ENCODE results near the gene YPEL3. TPM values are rescaled to one million over a fixed set of nuclear protein-coding genes. Genes with fewer than 3 reads are reported as not detected.
A peak's percentile ranks its signal among the peaks of the same experiment; 100 is the strongest.
"Not testable (repeated sequence)": the region's sequence is repeated elsewhere in the genome, so short reads cannot be mapped to it uniquely, and the experiment has no call there.

YPEL3 gene, protein sequence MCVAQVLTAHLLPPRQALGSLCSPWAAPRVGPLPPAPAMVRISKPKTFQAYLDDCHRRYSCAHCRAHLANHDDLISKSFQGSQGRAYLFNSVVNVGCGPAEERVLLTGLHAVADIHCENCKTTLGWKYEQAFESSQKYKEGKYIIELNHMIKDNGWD
- total RNA-seq: 63.6 TPM

DNA sequence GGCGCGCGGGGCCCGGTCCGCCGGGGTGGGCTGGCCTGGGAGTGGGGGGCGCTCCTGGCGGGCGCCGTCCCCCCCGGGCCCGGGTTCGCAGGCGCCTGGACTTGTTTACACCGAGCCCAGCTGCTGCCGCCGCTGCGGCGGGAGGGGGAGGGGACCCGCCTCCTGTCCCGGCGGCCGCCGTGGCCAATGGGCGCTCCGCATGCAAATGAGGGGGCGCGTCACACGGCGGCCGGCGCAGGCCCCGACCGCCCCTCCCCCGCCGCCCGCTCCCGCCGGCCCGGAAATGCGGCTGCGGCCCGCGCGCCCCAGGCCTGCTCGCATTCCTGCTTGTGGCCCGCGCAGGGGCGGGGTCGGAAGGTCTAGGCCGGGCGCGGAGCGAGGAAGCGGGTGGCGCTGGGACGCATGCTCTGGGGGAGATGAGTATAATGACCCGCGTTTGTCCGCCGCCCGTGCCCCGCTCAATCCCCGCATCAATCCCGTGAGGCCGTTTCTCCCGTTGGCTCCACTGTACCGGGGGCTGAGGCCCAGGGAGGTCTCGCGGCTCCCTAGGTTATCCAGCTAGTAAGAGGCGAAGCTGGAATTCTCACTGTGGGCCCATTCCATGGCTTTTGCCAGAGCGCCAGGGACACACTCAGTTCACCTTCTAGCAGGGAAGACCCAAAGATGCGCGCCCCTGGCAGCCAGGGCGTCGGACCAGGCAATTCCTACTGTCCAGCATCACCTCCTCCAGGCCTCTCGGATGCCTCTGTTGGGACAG lies at the start of gene YPEL3:
TSS of gene YPEL3 (minus strand) at position 109 of the 757 bp plus-strand sequence. CDS start 731 bp downstream, outside the sequence.
- peak; percentile 71 to 87 (median 85) for DNase-seq (ENCODE audit: low read depth in 2 of 3, low spot score in 2 of 3)

DNA sequence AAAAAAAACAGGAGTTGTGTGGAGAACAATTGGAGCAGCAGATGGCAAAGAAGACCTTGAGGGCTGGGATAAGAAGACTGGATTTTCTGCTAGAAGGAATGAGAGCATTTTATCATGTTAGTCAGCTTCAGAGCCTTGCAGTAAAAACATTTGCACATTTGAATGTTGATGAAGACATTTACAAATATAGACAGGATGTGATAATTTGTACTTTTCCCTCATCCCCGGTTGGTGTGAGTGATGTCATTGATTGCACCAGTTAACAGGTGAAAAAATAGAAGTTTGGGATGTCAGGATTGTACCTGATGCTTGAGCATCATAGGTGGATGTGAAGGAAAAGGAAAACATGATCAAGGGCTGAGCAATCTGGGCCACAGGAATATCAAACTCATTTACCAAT lies 49.6 kb upstream of the YPEL3 start:
- no peak for DNase-seq (ENCODE audit: low read depth in 2 of 3, low spot score in 2 of 3)

DNA sequence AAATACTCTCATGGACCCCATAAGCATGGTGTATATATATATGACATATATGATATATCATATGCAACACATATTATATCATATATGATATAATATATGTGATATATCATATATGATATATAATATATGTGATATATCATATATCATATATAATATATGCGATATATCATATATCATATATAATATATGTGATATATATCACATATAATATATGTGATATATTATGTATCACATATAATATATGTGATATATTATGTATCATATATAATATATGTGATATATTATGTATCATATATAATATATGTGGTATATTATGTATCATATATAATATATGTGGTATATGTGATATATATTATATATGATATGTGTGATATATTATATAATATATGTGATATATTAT lies 48.9 kb upstream of the YPEL3 start:
- no peak for DNase-seq (ENCODE audit: low read depth in 2 of 3, low spot score in 2 of 3)

DNA sequence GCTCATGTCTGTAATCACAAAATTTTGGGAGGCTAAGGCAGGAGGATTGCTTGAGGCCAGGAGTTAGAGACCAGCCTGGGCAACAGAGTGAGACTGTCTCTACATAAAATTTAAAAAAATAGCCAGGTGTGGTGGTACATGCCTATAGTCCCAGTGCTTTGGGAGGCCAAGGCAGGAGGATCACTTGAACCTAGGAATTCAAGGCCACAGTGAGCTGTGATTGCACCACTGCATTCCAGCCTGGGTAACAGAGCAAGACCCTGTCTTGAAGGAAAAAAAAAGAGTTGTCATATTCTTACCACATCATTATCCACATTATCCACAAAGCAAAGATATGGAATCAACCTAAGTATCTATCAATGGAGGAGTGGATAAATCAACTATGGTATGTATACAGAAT lies 48.0 kb upstream of the YPEL3 start:
- no peak for DNase-seq (ENCODE audit: low read depth in 2 of 3, low spot score in 2 of 3)

DNA sequence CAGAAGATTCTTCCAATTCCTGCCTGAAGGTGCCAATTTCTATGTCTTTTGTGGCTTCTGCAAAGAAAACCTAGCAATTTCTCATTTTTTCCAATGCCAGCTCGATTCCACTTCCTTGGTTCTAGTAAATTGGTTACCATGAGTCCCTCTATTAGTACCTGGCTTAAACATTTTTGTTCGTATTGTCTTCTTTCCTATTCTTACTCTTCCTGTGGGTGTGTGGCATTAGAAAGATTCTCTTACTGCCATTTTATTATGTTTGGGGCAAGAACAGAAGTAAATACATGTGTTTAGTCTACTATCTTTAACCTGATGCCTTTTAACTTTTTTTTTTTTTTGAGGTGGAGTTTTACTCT lies 47.3 kb upstream of the YPEL3 start:
- no peak for DNase-seq (ENCODE audit: low read depth in 2 of 3, low spot score in 2 of 3)

DNA sequence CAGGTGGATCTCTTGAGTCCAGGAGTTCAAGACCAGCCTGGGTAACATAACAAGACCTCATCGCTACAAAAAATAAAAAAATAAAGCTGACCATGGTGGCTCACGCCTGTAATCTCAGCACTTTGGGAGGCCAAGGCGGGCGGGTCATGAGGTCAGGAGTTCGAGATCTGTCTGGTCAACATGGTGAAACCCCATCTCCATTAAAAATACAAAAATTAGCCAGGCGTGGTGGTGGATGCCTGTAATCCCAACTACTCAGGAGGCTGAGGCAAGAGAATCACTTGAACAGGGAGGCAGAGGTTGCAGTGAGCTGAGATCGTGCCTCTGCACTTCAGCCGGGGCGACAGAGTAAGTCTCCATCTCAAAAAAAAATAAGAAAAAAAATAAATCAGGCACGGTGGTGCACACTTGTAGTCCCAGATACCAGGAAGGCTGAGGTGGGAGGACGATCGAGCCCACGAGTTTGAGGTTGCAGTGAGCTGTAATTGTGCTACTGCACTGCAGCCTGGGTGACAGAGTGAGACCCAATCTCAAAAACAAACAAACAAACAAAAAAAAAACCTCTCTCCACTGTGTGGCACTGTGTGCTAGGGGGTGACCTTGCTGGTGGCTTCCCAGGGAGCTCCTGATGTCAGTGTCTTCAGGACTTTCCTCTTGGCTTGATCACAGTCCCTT lies 46.8 kb upstream of the YPEL3 start:
- DNase-seq (ENCODE audit: low read depth in 2 of 3, low spot score in 2 of 3): peak in 2 of 3 donors; percentile 24 to 39

DNA sequence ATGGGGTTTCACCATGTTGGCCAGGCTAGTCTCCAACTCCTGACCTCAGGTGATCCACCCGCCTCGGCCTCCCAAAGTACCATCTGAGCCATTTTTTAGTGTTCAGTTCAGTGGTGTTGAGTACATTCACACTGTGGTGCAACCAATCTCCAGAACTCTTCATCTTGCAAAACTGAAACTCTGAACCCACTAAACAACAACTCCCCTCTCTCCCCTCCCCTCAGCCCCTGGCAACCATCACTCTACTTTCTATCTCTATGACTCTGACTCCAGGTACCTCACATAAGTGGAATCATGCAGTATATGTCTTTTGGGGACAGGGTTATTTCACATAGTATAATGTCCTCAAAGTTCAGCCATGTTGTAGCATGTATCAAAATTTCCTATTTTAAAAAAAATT lies 45.7 kb upstream of the YPEL3 start:
- no peak for DNase-seq (ENCODE audit: low read depth in 2 of 3, low spot score in 2 of 3)

DNA sequence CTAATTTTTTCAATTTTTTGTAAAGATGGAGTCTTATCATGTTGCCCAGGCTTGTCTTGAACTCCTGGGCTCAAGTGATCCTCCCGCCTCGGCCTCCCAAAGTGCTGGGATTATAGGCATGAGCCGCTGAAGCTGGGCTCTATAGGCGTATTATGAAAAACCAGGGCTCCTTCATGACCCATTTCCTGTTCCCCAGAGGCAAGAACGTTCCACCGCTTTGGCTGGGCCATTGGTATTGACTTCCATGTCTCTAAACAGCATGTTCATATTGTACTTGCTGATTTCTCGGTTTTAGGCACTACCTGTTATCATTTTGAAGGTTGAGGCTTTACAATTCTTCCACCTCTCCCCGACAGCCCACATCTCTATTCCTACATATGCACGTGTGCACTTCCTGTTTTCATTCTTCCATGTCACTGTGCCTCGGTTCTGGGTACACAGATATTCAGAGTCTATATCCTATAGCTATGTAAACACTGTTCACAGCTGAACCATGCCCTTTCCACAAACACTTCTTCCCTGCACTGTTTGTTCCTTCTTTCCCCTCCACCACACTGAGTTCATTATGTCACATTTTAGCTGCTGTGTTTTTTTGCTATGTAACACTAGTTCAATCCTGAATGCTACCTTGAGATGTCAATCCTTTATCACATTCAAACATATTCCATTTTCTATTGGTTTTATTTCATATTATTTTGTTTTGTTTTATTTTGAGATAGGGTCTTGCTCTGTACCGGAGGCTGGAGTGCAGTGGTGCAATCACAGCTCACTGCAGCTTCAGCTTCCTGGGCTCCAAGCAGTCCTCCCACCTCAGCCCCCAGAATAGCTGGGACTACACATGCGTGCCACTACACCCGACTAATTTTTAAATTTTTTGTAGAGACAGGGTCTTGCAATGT lies 43.8 kb upstream of the YPEL3 start:
- peak in 1 of 3 donors; percentile 10 for DNase-seq (ENCODE audit: low read depth in 2 of 3, low spot score in 2 of 3)

DNA sequence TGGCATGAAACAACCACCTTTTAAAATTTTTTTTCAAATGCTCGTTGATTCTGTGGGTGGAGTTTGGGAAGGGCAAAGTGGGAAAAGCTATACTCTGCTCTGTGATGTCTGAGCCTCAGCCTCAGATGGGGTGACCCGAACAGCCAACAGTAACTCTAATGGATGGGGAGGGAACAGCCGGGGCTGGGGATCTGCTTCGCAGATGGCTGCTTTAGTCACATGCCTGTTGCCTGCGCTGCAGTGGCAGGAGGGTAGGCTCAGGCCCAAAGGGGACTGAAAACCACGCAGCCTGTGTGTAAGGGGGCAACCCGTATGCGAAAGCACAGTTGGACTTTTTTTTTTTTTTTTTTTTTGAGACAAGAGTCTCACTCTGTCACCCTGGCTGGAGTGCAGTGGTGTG lies 41.9 kb upstream of the YPEL3 start:
- no peak for DNase-seq (ENCODE audit: low read depth in 2 of 3, low spot score in 2 of 3)

DNA sequence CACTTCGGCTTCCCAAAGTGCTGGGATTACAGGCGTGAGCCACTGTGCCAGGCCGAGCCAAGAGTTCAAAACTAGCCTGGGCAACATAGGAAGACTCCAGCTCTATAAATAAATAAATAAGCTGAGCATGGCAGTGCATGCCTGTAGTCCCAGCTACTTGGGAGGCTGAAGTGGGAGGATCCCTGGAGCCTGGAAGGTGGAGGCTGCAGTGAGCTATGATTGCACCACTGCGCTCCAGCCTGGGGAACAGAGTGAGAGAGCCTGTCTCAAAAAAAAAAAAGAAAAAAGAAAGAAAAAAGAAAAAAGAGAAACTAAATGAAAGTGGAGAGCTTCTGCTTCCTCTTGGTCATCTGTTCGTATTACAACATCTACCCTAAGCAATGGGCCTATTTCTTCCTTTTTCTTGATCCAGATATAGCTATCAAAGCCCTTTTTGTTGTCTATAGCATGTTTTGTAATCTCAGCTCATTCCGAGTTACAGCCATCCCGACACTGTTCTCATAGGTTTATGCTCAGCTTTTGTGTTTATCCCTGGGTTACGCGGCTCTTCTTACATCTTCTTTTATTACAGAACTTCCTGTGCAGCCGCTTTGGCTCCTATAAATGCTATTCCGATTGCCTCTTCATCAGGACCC lies 41.1 kb upstream of the YPEL3 start:
- no peak for DNase-seq (ENCODE audit: low read depth in 2 of 3, low spot score in 2 of 3)

DNA sequence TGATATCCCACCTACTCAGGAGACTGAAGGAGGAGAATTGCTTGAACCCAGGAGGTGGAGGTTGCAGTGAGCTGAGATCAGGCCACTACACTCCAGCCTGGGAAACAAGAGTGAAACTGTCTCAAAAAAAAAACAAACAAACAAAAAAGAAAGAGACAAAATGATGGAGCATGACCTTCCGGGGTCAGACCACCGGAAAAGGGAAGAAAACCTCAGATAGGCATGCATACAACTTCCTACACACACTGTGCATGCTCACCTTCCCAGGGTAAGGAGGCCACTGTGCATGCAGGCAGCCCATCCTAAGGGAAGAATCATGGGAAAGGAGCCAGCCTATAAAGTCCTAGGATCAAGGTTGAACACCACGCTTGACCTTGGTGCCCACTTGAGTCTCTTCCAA lies 36.6 kb upstream of the YPEL3 start:
- DNase-seq (ENCODE audit: low read depth in 2 of 3, low spot score in 2 of 3): no peak

DNA sequence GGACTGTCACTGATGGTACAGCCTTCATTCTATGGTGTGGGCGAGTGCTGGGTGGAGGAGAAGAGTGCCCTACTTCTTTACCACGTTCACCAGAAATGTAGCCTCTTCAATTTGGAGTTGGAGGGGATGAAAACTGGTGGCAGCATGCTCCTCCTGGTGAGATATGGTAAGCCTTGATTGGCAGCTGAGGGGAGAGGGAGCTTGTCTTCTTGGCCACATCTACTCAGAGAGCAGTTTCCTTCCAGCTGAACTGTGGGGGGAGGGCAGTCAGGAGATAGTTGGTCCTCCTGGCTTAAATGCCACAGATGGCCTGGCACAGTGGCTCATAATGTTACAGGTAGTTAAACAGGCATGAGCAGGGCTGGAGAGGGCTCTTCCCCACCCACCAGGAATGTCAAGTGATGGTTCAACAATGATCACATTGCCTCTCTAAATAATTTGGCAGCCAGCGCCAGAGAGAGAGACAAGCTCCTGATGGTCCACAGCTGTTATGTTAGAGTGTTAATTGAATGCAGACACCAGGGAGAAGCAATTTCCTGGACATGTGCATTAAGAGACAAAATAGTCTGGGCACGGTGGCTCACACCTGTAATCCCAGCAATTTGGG lies 36.0 kb upstream of the YPEL3 start:
- no peak for DNase-seq (ENCODE audit: low read depth in 2 of 3, low spot score in 2 of 3)

DNA sequence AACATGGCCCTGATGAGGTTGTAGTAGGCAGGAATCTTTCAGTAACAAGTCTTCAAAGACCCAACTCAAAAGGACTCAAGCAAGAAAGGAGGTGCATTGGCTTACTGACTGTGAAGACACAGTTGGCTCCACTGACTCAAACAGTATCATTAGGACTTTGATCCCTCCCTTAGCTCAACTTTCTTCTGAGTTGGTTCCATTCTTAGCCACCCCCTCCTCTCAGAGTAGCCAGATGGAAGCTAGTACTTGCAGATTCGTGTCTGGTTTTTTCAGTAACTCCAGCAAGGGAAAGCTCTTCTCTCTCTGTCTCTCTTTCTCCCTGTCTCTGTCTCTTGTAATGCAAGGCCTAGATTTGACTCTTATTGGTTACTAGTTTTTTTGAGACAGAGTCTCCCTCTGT lies 32.0 kb upstream of the YPEL3 start:
- DNase-seq (ENCODE audit: low read depth in 2 of 3, low spot score in 2 of 3): no peak

DNA sequence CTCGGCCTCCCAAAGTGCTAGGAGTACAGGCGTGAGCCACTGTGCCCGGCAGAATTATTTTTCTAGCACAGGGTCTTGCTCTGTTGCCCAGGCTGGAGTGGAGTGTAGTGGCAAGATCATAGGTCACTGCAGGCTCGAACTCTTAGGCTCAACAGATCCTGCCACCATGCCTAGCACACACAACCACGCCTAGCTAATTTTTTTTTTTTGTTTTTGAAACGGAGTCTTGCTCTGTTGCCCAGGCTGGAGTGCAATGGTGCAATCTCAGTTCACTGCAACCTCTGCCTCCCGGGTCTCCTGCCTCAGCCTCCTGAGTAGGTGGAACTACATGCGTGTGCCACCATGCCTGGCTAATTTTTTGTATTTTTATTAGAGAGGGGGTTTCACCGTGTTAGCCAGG lies 29.7 kb upstream of the YPEL3 start:
- DNase-seq (ENCODE audit: low read depth in 2 of 3, low spot score in 2 of 3): not testable (repeated sequence)

DNA sequence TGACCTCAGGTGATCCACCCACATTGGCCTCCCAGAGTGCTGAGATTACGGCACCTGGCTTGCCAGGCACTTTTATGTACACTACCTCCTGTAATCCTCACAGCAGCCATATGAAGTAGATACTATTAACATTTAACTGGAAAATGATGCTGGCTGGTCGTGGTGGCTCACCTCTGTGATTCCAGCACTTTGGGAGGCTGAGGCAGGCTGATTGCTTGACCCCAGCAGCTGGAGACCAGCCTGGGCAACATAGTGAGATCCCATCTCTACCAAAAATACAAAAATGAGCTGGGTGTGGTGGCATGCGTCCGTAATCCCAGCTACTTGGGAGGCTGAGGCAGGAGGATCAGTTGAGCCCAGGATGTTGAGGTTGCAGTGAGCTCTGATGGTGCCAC lies 29.0 kb upstream of the YPEL3 start:
- DNase-seq (ENCODE audit: low read depth in 2 of 3, low spot score in 2 of 3): no peak

DNA sequence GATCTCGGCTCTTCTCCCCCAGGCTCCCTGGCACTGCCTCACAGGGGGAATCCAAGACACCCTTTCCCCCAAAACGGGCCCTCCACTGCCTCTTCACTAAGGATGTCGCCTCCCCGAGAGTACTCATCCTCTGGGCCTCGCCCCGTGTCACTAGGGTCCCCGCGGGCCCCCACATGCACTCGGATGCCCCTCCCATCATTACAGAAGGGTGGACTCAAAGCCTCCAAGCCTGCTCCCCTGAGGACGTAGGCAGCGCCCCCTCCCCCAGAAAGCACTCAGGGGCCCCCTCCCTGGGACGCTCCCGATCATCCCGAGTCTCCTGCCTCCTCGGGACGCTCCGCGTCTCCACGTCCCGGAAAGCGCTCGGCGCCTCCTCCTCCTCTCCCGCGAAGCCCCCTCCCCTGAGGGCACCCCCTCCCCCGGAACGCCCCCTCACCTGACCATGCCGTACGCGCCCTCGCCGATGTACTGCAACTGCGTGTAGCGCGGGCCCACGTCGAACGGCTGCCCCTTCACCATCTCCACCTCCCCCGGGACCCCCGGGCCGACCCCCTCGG lies 26.7 kb upstream of the YPEL3 start:
- peak in 2 of 3 donors; percentile 21 to 26 for DNase-seq (ENCODE audit: low read depth in 2 of 3, low spot score in 2 of 3)

DNA sequence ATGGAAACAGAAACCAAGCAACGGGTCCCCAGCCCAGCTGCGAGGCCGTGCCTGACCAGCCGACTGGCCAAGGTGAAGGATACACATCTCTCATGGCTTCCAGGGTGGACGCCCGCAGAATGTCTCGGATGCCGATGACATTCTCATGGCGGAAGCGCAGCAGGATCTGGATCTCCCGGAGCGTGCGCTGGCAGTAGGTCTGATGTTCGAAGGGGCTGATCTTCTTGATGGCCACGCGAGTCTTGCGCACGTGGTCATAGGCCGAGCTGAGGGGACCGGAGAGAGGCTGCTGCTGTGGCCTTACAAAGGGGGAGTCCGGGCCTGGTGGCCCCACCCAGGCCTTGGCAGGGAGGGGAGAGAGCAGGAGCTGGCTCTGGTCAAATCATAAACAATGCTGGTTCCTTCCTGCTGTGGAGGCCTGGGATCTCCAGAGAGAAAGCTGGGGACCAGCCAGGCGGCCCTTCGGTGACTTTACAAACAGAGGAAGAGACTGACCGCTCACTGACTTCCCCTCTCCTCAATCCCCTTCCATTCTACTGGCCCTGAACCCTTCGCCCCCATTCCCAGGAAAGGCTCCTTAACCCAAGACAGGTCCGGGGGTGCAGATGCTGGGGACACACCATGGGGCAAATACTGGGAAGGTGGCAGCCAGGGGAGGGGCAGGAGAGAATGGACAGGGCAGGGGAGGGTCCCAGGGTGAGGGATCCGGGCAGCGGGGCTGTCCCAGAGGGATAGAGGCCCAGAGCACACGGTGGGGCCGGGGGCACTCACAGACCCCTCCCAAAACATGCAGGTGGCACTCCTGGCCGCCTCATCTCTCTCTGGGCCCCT lies 25.9 kb upstream of the YPEL3 start:
- no peak for DNase-seq (ENCODE audit: low read depth in 2 of 3, low spot score in 2 of 3)

DNA sequence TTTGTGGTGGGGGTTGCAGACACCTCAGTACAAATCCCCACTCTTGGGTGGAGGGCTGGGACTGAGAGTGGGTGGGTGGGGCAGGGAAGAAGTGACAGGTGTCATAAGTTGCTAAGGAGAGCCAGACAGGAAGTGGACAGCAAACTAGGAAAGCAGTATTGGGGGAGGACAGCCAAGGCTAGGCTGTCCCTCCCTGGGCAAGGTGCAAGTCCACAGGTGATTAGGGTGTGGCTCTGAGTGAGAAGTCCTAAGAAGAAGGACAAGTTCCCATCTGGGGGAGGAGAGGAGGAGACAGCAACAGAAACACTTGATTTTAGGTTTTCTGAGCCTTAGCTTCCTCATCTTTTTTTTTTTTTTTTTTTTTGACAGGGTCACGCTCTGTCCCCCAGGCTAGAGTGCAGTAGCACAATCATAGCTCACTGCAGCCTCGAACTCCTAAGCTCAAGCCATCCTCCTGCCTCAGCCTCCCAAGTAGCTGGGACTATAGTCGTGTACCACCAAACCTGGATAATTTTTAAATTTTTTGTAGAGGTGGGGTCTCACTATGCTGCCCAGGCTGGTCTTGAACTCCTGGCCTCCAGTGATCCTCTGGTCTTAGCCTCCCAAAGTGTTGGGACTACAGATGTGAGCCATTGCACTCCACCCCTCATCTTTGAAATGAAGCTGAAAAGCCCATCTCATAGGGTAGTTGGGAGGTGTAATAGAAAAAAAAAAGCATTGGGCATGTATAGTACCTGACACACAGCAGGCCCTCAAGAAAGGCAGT lies 24.5 kb upstream of the YPEL3 start:
- DNase-seq (ENCODE audit: low read depth in 2 of 3, low spot score in 2 of 3): no peak

All from hematopoietic multipotent progenitor cell (in vitro differentiated cells).